SK-N-MC (cell line): ENCODE data around the gene KIF4A.
"Not testable (repeated sequence)": the region's sequence is repeated elsewhere in the genome, so short reads cannot be mapped to it uniquely, and the experiment has no call there.

Experiments used
- DNase-seq: peaks from one replicate; pipeline ENCODE4 v3.0.0-alpha.2; 2011; ENCODE audit warnings: low read depth, low spot score
- H3K27ac ChIP-seq: fragments of 200-600 bp; sonication (generic); 2 replicates; pipeline ENCODE4 v1.5.1; 2016; ENCODE audit warnings: mixed run types
- H3K36me3 ChIP-seq: fragments of 200-600 bp; sonication (generic); 2 replicates; pipeline ENCODE4 v1.6.1; 2017; ENCODE audit warnings: antibody characterized with exemption, low read length, mixed read lengths; ENCODE audit not compliant: insufficient read depth
- H3K4me3 ChIP-seq: fragments of 200-600 bp; sonication (generic); 2 replicates; pipeline ENCODE4 v1.5.1; 2016
- H3K9ac ChIP-seq: fragments of 200-600 bp; sonication (generic); 2 replicates; pipeline ENCODE4 v1.8.0; 2017; ENCODE audit warnings: mixed run types, mixed read lengths; ENCODE audit not compliant: insufficient read length
- H3K9me3 ChIP-seq: fragments of 200-600 bp; sonication (generic); 2 replicates; pipeline ENCODE4 v1.6.1; 2017; ENCODE audit warnings: low read depth, mild to moderate bottlenecking, antibody characterized with exemption, low read length, moderate library complexity, mixed read lengths
- EZH2 ChIP-seq: fragments of 200-600 bp; sonication (generic); IDR thresholded peaks from one replicate; pipeline ENCODE4 v1.6.1; 2017; ENCODE audit warnings: antibody characterized with exemption
- FOXP2 ChIP-seq: optimal IDR thresholded peaks from 2 replicates; pipeline ENCODE3; 2011; ENCODE audit warnings: mild to moderate bottlenecking, moderate library complexity; ENCODE audit not compliant: insufficient read depth; ENCODE audit errors: extremely low read length, control extremely low read depth
- POLR2AphosphoS5 ChIP-seq: IDR thresholded peaks from 2 replicates; pipeline ENCODE4 v1.6.1; 2012; ENCODE audit warnings: mild to moderate bottlenecking, low read depth, low read length, borderline replicate concordance

Gene KIF4A, protein sequence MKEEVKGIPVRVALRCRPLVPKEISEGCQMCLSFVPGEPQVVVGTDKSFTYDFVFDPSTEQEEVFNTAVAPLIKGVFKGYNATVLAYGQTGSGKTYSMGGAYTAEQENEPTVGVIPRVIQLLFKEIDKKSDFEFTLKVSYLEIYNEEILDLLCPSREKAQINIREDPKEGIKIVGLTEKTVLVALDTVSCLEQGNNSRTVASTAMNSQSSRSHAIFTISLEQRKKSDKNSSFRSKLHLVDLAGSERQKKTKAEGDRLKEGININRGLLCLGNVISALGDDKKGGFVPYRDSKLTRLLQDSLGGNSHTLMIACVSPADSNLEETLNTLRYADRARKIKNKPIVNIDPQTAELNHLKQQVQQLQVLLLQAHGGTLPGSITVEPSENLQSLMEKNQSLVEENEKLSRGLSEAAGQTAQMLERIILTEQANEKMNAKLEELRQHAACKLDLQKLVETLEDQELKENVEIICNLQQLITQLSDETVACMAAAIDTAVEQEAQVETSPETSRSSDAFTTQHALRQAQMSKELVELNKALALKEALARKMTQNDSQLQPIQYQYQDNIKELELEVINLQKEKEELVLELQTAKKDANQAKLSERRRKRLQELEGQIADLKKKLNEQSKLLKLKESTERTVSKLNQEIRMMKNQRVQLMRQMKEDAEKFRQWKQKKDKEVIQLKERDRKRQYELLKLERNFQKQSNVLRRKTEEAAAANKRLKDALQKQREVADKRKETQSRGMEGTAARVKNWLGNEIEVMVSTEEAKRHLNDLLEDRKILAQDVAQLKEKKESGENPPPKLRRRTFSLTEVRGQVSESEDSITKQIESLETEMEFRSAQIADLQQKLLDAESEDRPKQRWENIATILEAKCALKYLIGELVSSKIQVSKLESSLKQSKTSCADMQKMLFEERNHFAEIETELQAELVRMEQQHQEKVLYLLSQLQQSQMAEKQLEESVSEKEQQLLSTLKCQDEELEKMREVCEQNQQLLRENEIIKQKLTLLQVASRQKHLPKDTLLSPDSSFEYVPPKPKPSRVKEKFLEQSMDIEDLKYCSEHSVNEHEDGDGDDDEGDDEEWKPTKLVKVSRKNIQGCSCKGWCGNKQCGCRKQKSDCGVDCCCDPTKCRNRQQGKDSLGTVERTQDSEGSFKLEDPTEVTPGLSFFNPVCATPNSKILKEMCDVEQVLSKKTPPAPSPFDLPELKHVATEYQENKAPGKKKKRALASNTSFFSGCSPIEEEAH

DNA sequence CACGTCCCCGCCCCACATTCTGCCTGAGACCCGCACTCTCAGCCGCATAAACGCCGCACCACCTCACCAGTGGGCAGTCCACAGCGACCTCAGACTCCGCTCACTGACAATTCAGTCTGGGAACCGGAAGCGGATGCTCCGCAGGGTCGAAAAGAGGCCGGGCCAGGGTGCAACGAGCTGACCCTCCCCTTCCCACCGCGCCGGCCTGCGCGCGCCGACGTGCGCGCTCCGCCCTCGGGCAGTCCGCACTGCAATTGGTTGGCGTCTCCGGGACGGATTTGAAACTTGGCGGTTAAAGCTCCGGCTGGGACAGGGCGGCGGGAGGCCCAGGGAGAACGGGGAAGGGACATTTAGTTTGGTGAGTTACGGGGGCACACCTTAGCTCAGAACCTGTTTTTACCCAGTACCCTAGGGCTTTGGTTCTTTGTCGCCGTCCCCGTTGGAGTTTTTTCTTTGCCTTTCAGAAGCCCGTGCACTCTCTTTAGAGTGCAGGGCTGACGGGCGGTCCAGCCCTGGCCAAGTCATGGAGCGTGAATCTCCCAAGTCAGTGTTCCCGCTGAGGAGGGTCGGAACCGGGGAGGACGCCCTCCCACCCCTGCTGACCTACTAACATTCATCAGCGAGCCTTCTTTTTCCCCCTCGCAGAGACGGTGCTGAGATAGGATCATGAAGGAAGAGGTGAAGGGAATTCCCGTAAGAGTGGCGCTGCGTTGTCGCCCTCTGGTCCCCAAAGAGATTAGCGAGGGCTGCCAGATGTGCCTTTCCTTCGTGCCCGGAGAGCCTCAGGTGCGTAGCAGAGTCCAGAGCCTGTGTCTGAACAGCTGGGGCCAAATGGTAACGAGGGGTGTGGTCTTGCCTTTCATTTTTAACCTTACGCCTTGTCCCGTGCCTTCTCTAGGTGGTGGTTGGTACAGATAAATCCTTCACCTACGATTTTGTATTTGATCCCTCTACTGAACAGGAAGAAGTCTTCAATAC is at the start of gene KIF4A, which contains the start of gene PDZD11:
KIF4A (plus strand) TSS at position 312 of the 978 bp plus-strand sequence; CDS start at position 667, 355 bp downstream.
PDZD11 (minus strand) TSS at position 135 of the 978 bp plus-strand sequence. CDS start 586 bp downstream, outside the sequence.
- DNase-seq: peak; percentile 5
- Histone ChIP-seq H3K4me3 (peak within 1 kb of the TSS; percentile 84), H3K36me3 (peaks cover 18% of the 10 kb centered on the region; the same call in 1 of the 2 replicates), H3K9me3 (no peaks in the 10 kb centered on the region), H3K9ac (peak within 1 kb of the TSS; percentile 83), H3K27ac (no peak within 1 kb of the TSS)
- TF ChIP-seq POLR2AphosphoS5 (peak; percentile 79), EZH2 (no peak)

DNA sequence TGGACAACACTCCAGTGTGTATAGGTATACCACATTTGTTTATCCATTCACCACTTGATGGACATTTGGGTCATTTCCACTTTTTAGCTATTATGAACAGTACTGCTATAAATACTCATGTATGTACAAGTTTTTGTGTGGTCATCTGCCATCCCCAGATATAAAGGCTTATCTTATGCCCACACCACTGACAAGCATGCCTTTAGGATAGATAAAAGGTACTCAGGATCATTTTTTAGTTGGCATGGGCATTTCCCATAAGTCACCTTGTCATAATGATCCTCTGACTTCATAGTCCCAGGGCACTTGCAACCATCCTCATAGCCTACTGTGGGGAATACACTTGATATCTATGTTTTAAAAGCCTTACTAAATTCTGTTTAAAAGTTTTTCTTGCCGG is 49.2 kb upstream of the KIF4A start:
- Histone ChIP-seq H3K36me3 (no peaks in the 10 kb centered on the region), H3K9me3 (no peaks in the 10 kb centered on the region), H3K9ac (no peak overlapping the region), H3K27ac (no peak overlapping the region), H3K4me3 (no peak overlapping the region)
- no peak for TF ChIP-seq POLR2AphosphoS5
- no peak for TF ChIP-seq FOXP2
- no peak for TF ChIP-seq EZH2
- no peak for DNase-seq

DNA sequence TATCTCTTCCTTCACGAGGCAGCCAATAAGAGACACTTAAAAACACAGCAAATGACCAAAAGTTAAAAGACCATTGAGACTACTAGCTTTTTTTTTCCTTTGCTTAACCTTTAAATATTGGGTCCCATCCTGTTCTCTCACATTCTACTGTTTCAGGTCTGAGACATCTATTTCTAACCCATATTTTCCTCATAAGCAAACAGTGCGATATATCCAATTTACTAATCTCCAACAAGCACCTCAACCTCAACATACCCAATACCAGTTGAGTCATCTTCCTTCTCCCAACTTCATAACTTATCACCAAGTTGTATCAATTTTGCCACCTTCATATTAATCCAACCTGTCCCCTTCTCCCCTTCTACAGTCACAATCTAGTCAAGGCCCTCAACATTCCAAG is 48.4 kb upstream of the KIF4A start:
- Histone ChIP-seq H3K9ac (no peak overlapping the region), H3K4me3 (no peak overlapping the region), H3K9me3 (no peaks in the 10 kb centered on the region), H3K27ac (no peak overlapping the region), H3K36me3 (no peaks in the 10 kb centered on the region)
- no peak for DNase-seq
- TF ChIP-seq FOXP2 (no peak), POLR2AphosphoS5 (no peak), EZH2 (no peak)

DNA sequence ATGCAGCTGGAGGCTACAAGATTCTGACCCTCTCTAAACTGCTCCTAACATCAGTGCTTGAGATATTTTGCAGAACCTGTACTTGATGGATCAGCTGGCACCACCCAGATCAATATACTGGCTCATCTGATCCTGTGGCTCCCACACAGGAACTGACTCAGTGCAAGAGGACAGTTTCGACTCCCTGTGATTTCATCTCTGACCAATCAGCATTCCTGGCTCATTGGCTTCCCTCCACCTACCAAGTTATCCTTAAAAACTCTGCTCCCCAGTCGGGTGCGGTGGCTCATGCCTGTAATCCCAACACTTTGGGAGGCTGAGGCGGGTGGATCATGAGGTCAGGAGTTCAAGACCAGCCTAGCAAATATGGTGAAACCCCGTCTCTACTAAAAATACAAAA is 46.3 kb upstream of the KIF4A start:
- not testable (repeated sequence) for H3K27ac ChIP-seq, H3K9ac ChIP-seq, DNase-seq, H3K4me3 ChIP-seq, H3K36me3 ChIP-seq, H3K9me3 ChIP-seq

DNA sequence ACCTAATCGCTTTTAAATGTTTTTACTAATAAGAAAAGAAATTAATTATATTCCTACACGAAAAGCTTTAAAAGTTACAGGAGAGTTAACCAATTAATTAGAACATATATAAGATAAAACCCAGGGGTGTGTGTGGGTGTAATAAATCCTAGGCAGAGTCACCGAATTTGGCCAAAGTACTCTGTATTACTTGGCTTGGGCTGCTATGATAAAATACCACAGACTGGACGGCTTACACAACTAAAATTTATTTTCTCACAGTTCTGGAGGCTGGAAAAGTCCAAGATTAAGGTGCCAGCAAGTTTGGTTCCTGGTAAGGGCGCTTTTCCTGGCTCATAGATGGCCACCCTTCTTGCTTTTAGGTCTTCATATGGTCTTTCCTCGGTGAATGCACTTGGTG is 45.0 kb upstream of the KIF4A start:
- no peak overlapping the region for H3K27ac ChIP-seq
- no peaks in the 10 kb centered on the region for H3K9me3 ChIP-seq
- TF ChIP-seq FOXP2 (no peak), EZH2 (no peak), POLR2AphosphoS5 (no peak)
- DNase-seq: no peak
- H3K36me3 ChIP-seq: no peaks in the 10 kb centered on the region
- no peak overlapping the region for H3K4me3 ChIP-seq
- no peak overlapping the region for H3K9ac ChIP-seq

DNA sequence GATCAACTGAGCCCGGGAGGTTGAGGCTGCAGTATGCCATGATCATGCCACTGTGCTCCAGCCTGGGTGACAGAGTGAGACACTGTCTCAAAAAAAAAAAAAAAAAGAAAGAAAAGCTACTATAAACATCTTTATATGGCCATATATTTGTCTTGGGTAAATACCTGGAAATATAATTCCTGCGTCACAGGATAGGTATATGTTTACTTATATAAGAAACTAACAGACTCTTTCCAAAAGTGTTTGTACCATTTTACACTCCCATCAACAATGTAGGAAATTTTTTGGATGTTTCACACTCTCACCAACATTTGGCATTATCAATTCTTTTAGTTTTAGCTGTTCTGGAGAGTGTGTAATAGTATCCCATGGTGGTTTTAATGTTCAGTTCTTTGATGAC is 42.7 kb upstream of the KIF4A start:
- Histone ChIP-seq H3K9ac (no peak overlapping the region), H3K4me3 (no peak overlapping the region), H3K9me3 (no peaks in the 10 kb centered on the region), H3K27ac (no peak overlapping the region), H3K36me3 (no peaks in the 10 kb centered on the region)
- TF ChIP-seq POLR2AphosphoS5 (no peak), FOXP2 (no peak), EZH2 (no peak)
- DNase-seq: no peak

DNA sequence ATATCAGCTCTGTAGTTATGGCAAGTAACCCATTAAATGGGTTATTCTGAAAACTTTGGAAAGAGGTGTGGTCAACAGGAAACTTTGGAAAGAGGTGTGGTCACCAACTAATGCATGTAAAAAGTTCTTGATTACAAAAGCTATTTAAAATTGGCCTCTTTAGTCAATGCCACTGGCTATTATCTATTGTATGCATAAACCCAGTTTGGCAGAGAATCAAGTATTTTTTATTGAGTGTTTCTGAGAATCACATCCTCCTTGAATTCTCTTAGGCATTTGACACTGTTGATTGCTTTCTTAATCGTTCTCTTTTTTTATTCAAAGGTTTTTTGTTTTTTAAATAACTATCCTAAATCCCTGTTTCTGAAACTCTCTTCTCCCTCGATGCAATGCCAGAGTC is 37.4 kb upstream of the KIF4A start:
- Histone ChIP-seq H3K9ac (no peak overlapping the region), H3K4me3 (no peak overlapping the region), H3K36me3 (no peaks in the 10 kb centered on the region), H3K27ac (no peak overlapping the region), H3K9me3 (no peaks in the 10 kb centered on the region)
- no peak for TF ChIP-seq FOXP2
- TF ChIP-seq EZH2: no peak
- TF ChIP-seq POLR2AphosphoS5: no peak
- DNase-seq: no peak
